ENCODE measurements around the gene ADCK2.

GRCh38 chr7:140679186-140679585, 6.4 kb downstream of the ADCK2 start:
- no peak for TF ChIP-seq CTCF (IDR thresholded peaks at IDR 0.05; ENCODE audit: low read depth, low read length, missing input control)
- TF ChIP-seq TAF1 (conservative IDR thresholded peaks at IDR 0.05), result no peak
- no peak for TF ChIP-seq ATF3 (IDR thresholded peaks at IDR 0.05)

Data from liver (tissue), 3 donors.